ENCODE measurements around the gene ZDHHC11B.
"Not testable (repeated sequence)": the region's sequence is repeated elsewhere in the genome, so short reads cannot be mapped to it uniquely, and the experiment has no call there.

The ZDHHC11B gene

DNA sequence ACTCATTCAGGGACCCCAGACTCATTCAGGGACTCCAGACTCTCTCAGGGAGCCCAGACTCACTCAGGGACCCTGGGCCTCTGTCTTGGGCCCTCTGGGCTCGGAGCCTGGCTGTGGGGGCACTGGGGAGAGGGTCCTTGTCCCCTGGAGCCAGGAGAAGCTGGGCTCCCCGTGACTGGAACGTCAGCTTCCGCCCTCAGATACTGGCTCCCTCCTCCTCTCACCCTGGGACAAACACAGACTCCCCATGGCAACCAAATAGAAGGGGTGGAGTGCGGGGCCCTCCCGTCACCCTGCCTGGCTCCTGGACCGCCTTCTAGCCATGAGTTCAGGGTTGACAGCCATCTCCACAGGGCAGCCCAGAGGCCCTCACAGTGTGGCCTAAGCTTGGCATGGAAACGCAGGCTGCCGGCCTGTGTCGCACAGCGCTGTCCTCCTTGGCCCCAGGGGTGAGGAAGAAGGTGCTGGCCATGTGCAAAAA lies 27.6 kb downstream of the ZDHHC11B start:
- in situ Hi-C loops (cut with MboI; ENCODE audit: low sequenced_read_pairs): no loop called here

- in situ Hi-C loops (cut with MboI; ENCODE audit: low sequenced_read_pairs): no loop called here
These were observed 28.4 kb downstream of the ZDHHC11B start for GRCh38 chr5:756171-756570.

- in situ Hi-C loops (cut with MboI; ENCODE audit: low sequenced_read_pairs): not testable (repeated sequence)
These were observed 30.3 kb downstream of the ZDHHC11B start for GRCh38 chr5:754143-754632.

- in situ Hi-C loops (cut with MboI; ENCODE audit: low sequenced_read_pairs): not testable (repeated sequence)
These were observed 30.9 kb downstream of the ZDHHC11B start for GRCh38 chr5:753567-754142.

DNA sequence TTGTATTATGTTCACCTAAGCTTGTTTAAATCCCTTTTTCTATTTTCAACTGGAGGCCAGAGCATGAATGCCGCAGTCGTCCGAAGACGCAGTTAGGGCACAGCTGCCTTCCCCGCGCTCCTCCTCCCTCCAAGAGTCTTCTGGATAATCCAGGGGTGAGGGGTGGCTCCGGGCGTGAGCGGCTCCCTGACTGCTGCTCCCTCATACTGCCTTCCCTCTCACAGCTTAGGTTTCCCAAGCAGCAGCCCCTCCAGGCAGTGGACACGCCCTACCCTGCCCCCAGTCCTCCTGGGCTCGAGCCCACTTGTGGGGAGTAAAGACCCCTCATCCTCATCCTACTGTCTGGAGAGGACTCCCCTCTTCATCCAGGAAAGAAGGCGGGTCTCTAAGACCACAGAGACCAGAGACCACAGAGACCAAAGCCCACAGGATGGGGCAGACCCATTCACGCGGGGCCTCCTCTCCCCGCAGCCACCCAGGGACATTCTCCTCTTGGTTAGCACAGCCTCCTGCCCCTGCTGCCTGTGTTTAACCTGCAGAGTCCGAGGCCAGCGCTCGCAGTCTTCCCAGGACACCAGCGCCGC lies 31.9 kb downstream of the ZDHHC11B start:
- in situ Hi-C loops (cut with MboI; ENCODE audit: low sequenced_read_pairs): not testable (repeated sequence)

- in situ Hi-C loops (cut with MboI; ENCODE audit: low sequenced_read_pairs): not testable (repeated sequence)
These were observed 32.5 kb downstream of the ZDHHC11B start for GRCh38 chr5:751992-752391.

- in situ Hi-C loops (cut with MboI; ENCODE audit: low sequenced_read_pairs): no loop called here
These were observed 33.0 kb downstream of the ZDHHC11B start for GRCh38 chr5:751496-751895.

DNA sequence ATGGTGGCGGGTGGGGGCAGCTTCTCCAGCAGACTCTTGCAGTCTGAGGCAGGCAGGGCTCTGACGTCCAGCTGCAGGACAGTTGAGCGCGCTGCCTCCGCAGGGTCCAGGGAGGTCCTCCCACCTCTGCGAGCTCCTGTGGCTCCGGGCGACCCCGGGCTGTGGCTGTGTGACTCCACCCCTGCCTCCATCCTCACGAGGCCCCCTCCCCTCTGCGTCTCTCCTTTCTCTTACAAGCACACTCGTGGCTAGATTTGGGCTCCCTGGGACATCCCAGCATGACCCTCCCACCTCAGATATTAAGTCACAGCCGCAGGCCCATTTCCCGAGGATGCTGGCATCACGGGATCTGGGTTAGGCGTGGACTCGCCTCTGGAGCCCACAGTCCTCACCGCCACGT lies 34.3 kb downstream of the ZDHHC11B start:
- in situ Hi-C loops (cut with MboI; ENCODE audit: low sequenced_read_pairs): not testable (repeated sequence)

DNA sequence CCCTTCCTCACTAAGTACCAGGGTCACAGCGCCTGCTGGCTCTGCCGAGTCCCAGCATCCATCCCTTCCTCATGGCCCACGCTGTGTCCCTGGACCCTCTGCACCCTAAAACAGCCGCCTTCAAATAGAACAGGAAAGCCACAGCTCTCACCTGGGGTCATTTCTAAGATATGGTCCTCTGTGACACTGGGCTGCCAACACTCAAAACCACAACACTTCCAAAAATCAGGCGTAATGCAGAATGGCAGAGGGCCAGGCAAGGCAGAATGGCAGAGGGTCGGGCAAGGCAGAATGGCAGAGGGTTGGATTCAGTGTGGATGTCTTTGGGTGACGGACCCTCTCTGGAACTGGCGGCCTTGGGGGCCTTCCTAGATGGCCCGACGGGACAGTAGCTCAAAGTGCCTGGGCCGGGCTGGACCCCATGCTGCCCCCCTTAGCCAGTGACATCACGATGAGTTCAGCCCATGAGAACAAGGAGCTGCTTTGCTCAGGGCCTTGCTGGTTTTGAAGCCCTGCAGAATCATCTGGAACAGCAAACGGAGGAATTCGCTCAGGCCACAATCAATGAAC lies 35.3 kb downstream of the ZDHHC11B start:
- in situ Hi-C loops (cut with MboI; ENCODE audit: low sequenced_read_pairs): no loop called here

DNA sequence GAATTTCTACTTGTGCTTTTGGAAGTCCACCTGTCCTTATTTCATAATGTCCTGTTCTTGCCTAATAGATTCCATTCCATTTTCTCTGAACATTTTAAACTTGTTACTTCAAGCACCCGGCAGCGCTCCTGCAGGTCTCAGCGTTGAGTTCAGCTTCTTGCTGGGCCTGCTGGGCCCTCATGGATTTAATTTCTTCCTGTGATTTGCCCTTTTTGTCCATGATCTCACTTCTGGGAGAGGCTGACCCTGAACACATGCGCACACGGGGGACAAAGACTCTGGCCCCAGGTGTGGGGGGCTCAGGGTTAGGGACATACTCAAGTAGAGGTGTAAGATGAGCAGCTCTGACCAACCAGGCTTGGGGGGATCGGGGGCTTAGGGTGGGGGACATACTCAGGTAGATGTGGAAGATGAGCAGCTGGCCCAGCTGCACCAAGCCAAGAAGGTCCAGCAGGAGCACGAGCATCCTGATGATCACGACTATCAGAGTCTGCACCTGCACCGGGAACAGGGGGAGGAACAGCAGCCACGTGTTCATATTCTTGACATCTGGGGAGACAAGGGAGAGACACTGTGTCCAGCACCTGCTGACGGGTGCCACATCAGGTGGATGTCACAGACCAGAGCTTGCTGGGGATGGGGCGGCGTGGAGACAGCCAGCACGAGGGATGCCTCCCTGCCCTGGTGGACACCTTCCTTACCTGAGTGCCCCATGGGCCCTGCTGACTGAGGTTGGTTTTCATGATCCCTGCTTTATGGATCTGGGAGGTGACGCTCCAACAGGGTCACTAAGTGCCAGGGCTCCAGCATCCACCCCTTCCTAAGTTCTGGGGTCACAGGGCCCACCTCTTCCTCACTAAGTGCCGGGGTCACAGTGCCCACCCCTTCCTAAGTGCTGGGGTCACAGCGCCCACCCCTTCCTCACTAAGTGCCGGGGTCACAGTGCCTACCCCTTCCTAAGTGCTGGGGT lies 36.2 kb downstream of the ZDHHC11B start:
- in situ Hi-C loops (cut with MboI; ENCODE audit: low sequenced_read_pairs): not testable (repeated sequence)

GRCh38 chr5:747303-747844 lies 37.2 kb downstream of the ZDHHC11B start:
- in situ Hi-C loops (cut with MboI; ENCODE audit: low sequenced_read_pairs): not testable (repeated sequence)

GRCh38 chr5:746258-746761 lies 38.2 kb downstream of the ZDHHC11B start:
- in situ Hi-C loops (cut with MboI; ENCODE audit: low sequenced_read_pairs): no loop called here

GRCh38 chr5:745272-746142 lies 39.0 kb downstream of the ZDHHC11B start:
- in situ Hi-C loops (cut with MboI; ENCODE audit: low sequenced_read_pairs): not testable (repeated sequence)

DNA sequence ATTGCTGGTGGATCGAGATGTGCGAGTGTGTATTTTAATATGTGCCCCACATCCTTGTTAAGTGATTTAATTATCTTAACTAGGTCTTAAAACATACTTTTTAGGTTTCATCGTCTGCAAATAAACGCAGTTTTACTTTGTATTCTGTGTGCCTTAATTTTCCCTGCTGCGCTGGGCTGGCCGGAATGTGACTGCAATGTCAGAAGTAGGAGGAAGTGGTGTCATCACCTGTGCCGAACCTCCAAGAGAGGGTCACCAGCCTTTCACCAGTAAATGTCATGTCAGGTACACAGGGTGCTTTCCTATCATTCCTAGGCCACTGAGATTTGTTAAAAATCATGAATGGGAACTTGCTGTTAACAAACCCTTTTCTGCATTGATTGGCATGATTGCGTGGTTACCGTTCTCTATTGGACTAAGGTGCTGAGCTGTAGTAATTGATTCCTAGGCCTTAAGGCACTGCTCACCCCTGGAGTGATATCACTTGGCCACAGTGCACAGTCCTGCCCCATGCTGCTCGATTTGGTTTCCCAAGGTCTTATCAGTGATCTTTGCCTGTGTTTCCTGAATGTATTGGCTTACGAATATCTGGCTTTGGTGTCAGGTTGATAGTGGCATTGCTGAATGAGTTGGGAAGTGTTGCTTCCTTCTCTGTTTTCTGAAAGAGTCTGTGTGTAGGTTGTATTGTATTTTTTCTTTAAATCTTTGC lies 40.7 kb downstream of the ZDHHC11B start:
- in situ Hi-C loops (cut with MboI; ENCODE audit: low sequenced_read_pairs): not testable (repeated sequence)

DNA sequence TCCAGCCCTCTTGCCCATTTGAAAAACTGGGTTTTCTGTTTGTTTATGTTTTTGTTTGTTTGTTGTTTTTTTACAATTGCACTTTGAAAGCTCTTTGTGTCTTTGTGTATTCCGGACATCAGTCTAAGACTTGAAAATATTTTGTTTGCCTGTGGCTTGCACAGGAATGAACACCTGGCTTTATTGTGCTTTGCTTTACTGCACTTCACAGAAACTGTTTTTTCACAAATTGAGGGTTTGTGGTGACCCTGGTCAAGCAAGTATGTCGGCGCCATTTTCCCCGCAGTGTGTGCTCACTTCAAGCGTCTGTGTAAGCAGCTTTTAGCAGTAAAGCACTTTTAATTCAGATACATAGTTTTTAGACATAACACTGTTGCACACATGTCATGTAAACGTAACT lies 42.3 kb downstream of the ZDHHC11B start:
- in situ Hi-C loops (cut with MboI; ENCODE audit: low sequenced_read_pairs): not testable (repeated sequence)

- in situ Hi-C loops (cut with MboI; ENCODE audit: low sequenced_read_pairs): not testable (repeated sequence)
These were observed 50.4 kb downstream of the ZDHHC11B start for GRCh38 chr5:734145-734544.

DNA sequence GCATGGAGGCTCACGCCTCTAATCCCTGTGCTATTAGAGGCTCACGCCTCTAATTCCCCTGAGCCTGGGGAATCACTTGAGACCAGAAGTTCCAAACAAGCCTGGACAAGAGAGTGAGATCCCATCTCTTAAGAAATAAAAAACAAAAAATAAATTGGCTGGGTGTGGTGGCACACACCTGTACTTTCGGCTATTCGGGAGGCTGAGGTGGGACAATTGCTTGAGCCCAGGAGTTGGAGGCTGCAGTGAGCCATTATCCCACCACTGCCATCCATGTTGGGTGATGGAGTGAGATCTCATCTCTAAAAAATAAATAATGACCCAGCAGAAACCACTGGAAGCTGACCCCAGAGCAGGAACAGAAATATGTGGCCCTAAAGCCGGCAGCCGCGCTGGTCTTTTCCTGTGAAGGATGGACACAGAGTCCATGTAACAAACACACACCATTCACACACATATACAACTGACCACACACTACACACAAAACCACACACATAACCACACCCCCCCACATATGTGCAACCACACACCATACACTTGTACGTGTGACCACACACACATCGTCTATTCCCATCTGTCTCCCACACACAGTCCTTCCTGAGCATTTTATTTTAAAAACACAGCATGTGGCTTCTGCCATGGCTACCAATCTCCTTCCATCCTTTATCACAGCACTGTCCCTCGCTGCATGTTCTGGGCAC lies 51.6 kb downstream of the ZDHHC11B start:
- in situ Hi-C loops (cut with MboI; ENCODE audit: low sequenced_read_pairs): not testable (repeated sequence)

DNA sequence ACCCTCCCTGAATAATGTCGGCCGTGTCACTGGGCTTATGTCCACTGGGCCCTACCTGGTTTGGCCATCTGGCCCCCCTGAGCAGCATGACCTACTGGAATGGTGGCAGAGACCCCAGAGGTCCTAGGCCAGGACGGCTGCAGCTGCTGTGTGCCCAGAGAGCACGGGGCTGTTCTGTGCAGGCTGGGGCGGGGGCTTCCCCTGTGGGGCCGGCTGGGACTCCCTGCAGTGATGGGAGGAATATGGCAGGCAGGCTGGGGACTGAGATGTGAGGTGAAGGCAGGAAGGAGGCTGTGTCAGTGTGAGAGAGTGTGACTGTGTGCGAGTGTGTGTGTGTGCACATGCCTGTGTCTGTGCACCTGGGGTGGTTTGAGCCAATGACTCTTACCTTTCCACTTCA lies 55.3 kb downstream of the ZDHHC11B start:
- in situ Hi-C loops (cut with MboI; ENCODE audit: low sequenced_read_pairs): not testable (repeated sequence)
